PFSK-1 (cell line): ENCODE data around the gene SIRPD.

Source experiments
- FOXP2 ChIP-seq: optimal IDR thresholded peaks from 2 replicates; pipeline ENCODE3; 2011; ENCODE audit warnings: borderline replicate concordance, control low read depth, inconsistent platforms; ENCODE audit not compliant: insufficient read depth; ENCODE audit errors: extremely low read length, extremely low read depth
- POLR2AphosphoS5 ChIP-seq: IDR thresholded peaks from 2 replicates; pipeline ENCODE4 v1.6.1; 2012; ENCODE audit warnings: low read depth, mild to moderate bottlenecking, control low read depth, low read length, moderate library complexity
- REST ChIP-seq, 2 experiments: IDR thresholded peaks; 2 replicates each; pipeline versions ENCODE4 v1.6.1 to v1.8.0; 2011 to 2012; ENCODE audit warnings: low read depth in 2 of 2, low read length in 2 of 2, control low read depth in 1 of 2, inconsistent platforms in 1 of 2, mild to moderate bottlenecking in 1 of 2, moderate library complexity in 1 of 2; ENCODE audit not compliant: insufficient read depth in 1 of 2
- SIN3A ChIP-seq: IDR thresholded peaks from 2 replicates; pipeline ENCODE4 v1.6.1; 2012; ENCODE audit warnings: mild to moderate bottlenecking, low read length, moderate library complexity, borderline replicate concordance; ENCODE audit not compliant: insufficient read depth
- TAF1 ChIP-seq: IDR thresholded peaks from 2 replicates; pipeline ENCODE4 v1.6.1; 2012; ENCODE audit warnings: low read length, control low read depth, borderline replicate concordance; ENCODE audit not compliant: insufficient read depth

SIRPD gene

GRCh38 chr20:1517010-1517409, 40.5 kb downstream of the SIRPD start:
- no peak for TF ChIP-seq REST (IDR thresholded peaks at IDR 0.05; ENCODE audit: insufficient read depth in 1 of 2, low read depth in 2 of 2, low read length in 2 of 2)
- TF ChIP-seq SIN3A = no peak
- TF ChIP-seq TAF1 = no peak
- TF ChIP-seq POLR2AphosphoS5 = no peak
- TF ChIP-seq FOXP2 = no peak

GRCh38 chr20:1513801-1514200, 43.7 kb downstream of the SIRPD start:
- no peak for TF ChIP-seq FOXP2
- no peak for TF ChIP-seq POLR2AphosphoS5
- no peak for TF ChIP-seq TAF1
- no peak for TF ChIP-seq REST (IDR thresholded peaks at IDR 0.05; ENCODE audit: insufficient read depth in 1 of 2, low read depth in 2 of 2, low read length in 2 of 2)
- TF ChIP-seq SIN3A = no peak

GRCh38 chr20:1509237-1509636, 48.3 kb downstream of the SIRPD start:
- TF ChIP-seq FOXP2 (no peak), POLR2AphosphoS5 (no peak), SIN3A (no peak), TAF1 (no peak), REST (IDR thresholded peaks at IDR 0.05; ENCODE audit: insufficient read depth in 1 of 2, low read depth in 2 of 2, low read length in 2 of 2) (no peak)

GRCh38 chr20:1508574-1508973, 48.9 kb downstream of the SIRPD start:
- no peak for TF ChIP-seq POLR2AphosphoS5

GRCh38 chr20:1507276-1507675, 50.2 kb downstream of the SIRPD start:
- no peak for TF ChIP-seq SIN3A

GRCh38 chr20:1505871-1506270, 51.6 kb downstream of the SIRPD start:
- TF ChIP-seq SIN3A = no peak
- no peak for TF ChIP-seq POLR2AphosphoS5
- no peak for TF ChIP-seq FOXP2
- TF ChIP-seq REST (IDR thresholded peaks at IDR 0.05; ENCODE audit: insufficient read depth in 1 of 2, low read depth in 2 of 2, low read length in 2 of 2) = no peak
